CD14-positive monocyte (primary cell): Measurements from ENCODE around the gene GRWD1. TPM values are rescaled to one million over a fixed set of nuclear protein-coding genes. Genes with fewer than 3 reads are reported as not detected.

Experiments
- DNase-seq, 3 donors: peaks; one replicate each; pipeline ENCODE4 v3.0.0-alpha.2; 2011 to 2022
- H2AFZ ChIP-seq: 2 replicates; pipeline ENCODE4 v1.6.0; 2012; ENCODE audit warnings: mild to moderate bottlenecking, low read depth, low read length, inconsistent platforms; ENCODE audit not compliant: insufficient read depth, poor library complexity, severe bottlenecking
- H3K27ac ChIP-seq, 2 donors: 1 replicate in 1 of 2; 2 replicates in 1 of 2; pipeline ENCODE4 v1.5.1; 2012 to 2013; ENCODE audit warnings: low read length in 2 of 2, control low read depth in 1 of 2, inconsistent platforms in 1 of 2, low read depth in 1 of 2, mild to moderate bottlenecking in 1 of 2
- H3K27me3 ChIP-seq, 2 donors: one replicate each; pipeline versions ENCODE4 v1.6.0 to v1.6.1; 2011 to 2013; ENCODE audit warnings: low read length in 2 of 2; ENCODE audit not compliant: control insufficient read depth in 2 of 2, insufficient read depth in 2 of 2
- H3K36me3 ChIP-seq, 2 donors: replicated peaks in 1 of 2; 1 replicate in 1 of 2; 2 replicates in 1 of 2; pipeline versions ENCODE4 v1.5.1 to v1.6.1; 2012 to 2013; ENCODE audit warnings: low read length in 2 of 2, control low read depth in 1 of 2, inconsistent platforms in 1 of 2, mild to moderate bottlenecking in 1 of 2; ENCODE audit not compliant: insufficient read depth in 2 of 2, control insufficient read depth in 1 of 2
- H3K4me1 ChIP-seq, 2 donors: 1 replicate in 1 of 2; 2 replicates in 1 of 2; pipeline versions ENCODE4 v1.5.1 to v1.6.1; 2012 to 2013; ENCODE audit warnings: low read length in 2 of 2, control low read depth in 1 of 2, inconsistent platforms in 1 of 2, mild to moderate bottlenecking in 1 of 2, moderate library complexity in 1 of 2; ENCODE audit not compliant: insufficient read depth in 2 of 2, control insufficient read depth in 1 of 2
- H3K4me2 ChIP-seq: replicated peaks from 2 replicates; pipeline ENCODE3; 2012; ENCODE audit warnings: low read length, moderate library complexity, mild to moderate bottlenecking; ENCODE audit not compliant: poor library complexity, severe bottlenecking; ENCODE audit errors: extremely low read depth
- H3K4me3 ChIP-seq, 3 experiments: fragments of 200-600 bp in 1 of 3; sonication (generic) in 1 of 3; replicated peaks in 1 of 3; 1 replicate in 2 of 3; 2 replicates in 1 of 3; pipeline ENCODE4 v1.5.1; 2011 to 2013; ENCODE audit warnings: low read length in 3 of 3, mild to moderate bottlenecking in 3 of 3, control low read depth in 2 of 3, low read depth in 2 of 3, inconsistent platforms in 1 of 3, moderate library complexity in 1 of 3
- H3K79me2 ChIP-seq: 2 replicates; pipeline ENCODE4 v1.6.0; 2012; ENCODE audit warnings: mild to moderate bottlenecking, control low read depth, inconsistent platforms, low read length, moderate library complexity; ENCODE audit not compliant: insufficient read depth
- H3K9ac ChIP-seq: 2 replicates; pipeline ENCODE4 v1.6.0; 2017; ENCODE audit warnings: low read length, mild to moderate bottlenecking; ENCODE audit not compliant: insufficient read depth, poor library complexity, severe bottlenecking
- H3K9me3 ChIP-seq, 2 donors: replicated peaks in 1 of 2; 1 replicate in 1 of 2; 2 replicates in 1 of 2; pipeline versions ENCODE4 v1.5.1 to v1.6.1; 2012 to 2013; ENCODE audit warnings: low read length in 2 of 2, control low read depth in 1 of 2; ENCODE audit not compliant: control insufficient read depth in 1 of 2, insufficient read depth in 1 of 2
- H4K20me1 ChIP-seq: 2 replicates; pipeline ENCODE4 v1.6.0; 2012; ENCODE audit warnings: mild to moderate bottlenecking, low read length, control low read depth, moderate library complexity; ENCODE audit not compliant: insufficient read depth
- H3K27ac Mint-ChIP-seq, 7 donors: one replicate each; pipeline ENCODE4 v1.8.0; 2020; ENCODE audit warnings: mild to moderate bottlenecking in 7 of 7, mixed read lengths in 7 of 7, moderate library complexity in 6 of 7, inconsistent platforms in 2 of 7
- H3K27me3 Mint-ChIP-seq, 3 donors: one replicate each; pipeline ENCODE4 v1.8.0; 2021 to 2022; ENCODE audit warnings: low read depth in 3 of 3, mild to moderate bottlenecking in 3 of 3, mixed read lengths in 3 of 3, moderate library complexity in 3 of 3, inconsistent platforms in 1 of 3
- H3K36me3 Mint-ChIP-seq, 2 donors: one replicate each; pipeline ENCODE4 v1.8.0; 2020; ENCODE audit warnings: mixed read lengths in 2 of 2, inconsistent platforms in 1 of 2, mild to moderate bottlenecking in 1 of 2
- H3K4me1 Mint-ChIP-seq: one replicate; pipeline ENCODE4 v1.8.0; 2020; ENCODE audit warnings: mild to moderate bottlenecking, mixed read lengths
- H3K4me3 Mint-ChIP-seq, 2 donors: one replicate each; pipeline ENCODE4 v1.8.0; 2020; ENCODE audit warnings: mild to moderate bottlenecking in 2 of 2, mixed read lengths in 2 of 2, moderate library complexity in 1 of 2
- H3K9me3 Mint-ChIP-seq, 7 donors: one replicate each; pipeline ENCODE4 v1.8.0; 2020 to 2022; ENCODE audit warnings: mixed read lengths in 7 of 7, mild to moderate bottlenecking in 6 of 7, moderate library complexity in 6 of 7, inconsistent platforms in 2 of 7
- WGBS: methylation state at CpG from one replicate; pipeline ENCODE4 v1.1.5; 2013; ENCODE audit warnings: missing lambda C conversion rate; ENCODE audit not compliant: insufficient coverage; 5-methylcytosine and 5-hydroxymethylcytosine counted together
- intact Hi-C, 2 donors: fragments of 100-400 bp; cut with micrococcal nuclease; formaldehyde crosslinking; loops; one replicate each; pipeline versions ENCODE4 v1.15.0 to v1.15.1; 2023
- polyA plus RNA-seq, 3 donors: library from polyadenylated mRNA; depleted of rRNA in 1 of 3; unstranded in 2 of 3; stranded (reverse) in 1 of 3; fragments of 300-500 nt in 2 of 3; fragments of >200 nt in 1 of 3; fragmentation: Illumina TruSeq in 2 of 3; gene quantifications; 1 replicate in 2 of 3; 2 replicates in 1 of 3; pipeline ENCODE4 v1.2.3, GENCODE V29; 2012 to 2021
- TF ChIP-seq, protein P1 (sequence below): fragments of 200-600 bp; IDR thresholded peaks from one replicate; pipeline ENCODE4 v1.8.0; 2022; ENCODE audit warnings: antibody characterized with exemption, mild to moderate bottlenecking

The GRWD1 gene
- polyA plus RNA-seq, 3 donors = 3.7 to 13.9 (median 10.0) TPM

DNA sequence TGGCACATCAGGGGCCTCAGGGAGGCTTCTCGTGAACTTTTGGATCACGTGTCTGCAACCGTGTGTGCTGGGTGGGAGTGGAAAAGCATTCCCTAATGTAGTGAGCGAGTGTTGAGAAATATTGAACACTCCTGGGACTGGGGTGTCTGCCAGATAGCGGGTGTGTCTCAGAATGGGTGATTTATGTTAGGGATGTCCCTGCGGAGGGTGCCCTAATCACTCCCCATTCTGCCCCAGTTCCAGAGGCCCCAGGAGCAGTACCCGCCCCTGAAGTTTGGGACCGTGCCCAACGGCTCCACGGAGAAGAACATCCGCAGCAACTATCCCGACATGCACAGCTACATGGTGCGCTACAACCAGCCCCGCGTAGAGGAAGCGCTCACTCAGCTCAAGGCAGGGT, 24.2 kb upstream of the GRWD1 start:
- DNase-seq = no peak
- Histone ChIP-seq H3K9ac (no peak overlapping the region), H3K4me2 (no peak overlapping the region), H2AFZ (no peak overlapping the region), H3K9me3 (no peaks in the 10 kb centered on the region), H3K27ac (no peak overlapping the region), H3K27me3 (no peaks in the 10 kb centered on the region), H3K4me1 (peaks cover 17 to 24% of the 10 kb centered on the region in 2 donors), H3K4me3 (no peak overlapping the region), H4K20me1 (no peaks in the 10 kb centered on the region), H3K79me2 (no peaks in the 10 kb centered on the region), H3K36me3 (no peaks in the 10 kb centered on the region)
- Mint-ChIP-seq H3K27me3 (peaks cover 3 to 7% (median 5%) of the 10 kb centered on the region in 3 donors), H3K4me1 (peaks cover 21% of the 10 kb centered on the region), H3K4me3 (no peak overlapping the region), H3K9me3 (peaks cover 0 to 1% (median 0%) of the 10 kb centered on the region in 7 donors), H3K36me3 (peaks cover 0 to 4% of the 10 kb centered on the region in 2 donors), H3K27ac (peak overlapping the region in 1 of 7 donors; percentile 69)
- intact Hi-C loops = no loop called here
- TF ChIP-seq, protein P1, sequence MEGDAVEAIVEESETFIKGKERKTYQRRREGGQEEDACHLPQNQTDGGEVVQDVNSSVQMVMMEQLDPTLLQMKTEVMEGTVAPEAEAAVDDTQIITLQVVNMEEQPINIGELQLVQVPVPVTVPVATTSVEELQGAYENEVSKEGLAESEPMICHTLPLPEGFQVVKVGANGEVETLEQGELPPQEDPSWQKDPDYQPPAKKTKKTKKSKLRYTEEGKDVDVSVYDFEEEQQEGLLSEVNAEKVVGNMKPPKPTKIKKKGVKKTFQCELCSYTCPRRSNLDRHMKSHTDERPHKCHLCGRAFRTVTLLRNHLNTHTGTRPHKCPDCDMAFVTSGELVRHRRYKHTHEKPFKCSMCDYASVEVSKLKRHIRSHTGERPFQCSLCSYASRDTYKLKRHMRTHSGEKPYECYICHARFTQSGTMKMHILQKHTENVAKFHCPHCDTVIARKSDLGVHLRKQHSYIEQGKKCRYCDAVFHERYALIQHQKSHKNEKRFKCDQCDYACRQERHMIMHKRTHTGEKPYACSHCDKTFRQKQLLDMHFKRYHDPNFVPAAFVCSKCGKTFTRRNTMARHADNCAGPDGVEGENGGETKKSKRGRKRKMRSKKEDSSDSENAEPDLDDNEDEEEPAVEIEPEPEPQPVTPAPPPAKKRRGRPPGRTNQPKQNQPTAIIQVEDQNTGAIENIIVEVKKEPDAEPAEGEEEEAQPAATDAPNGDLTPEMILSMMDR = no peak
- 92% methylated on average over 14 of the region's 16 CpGs for WGBS

DNA sequence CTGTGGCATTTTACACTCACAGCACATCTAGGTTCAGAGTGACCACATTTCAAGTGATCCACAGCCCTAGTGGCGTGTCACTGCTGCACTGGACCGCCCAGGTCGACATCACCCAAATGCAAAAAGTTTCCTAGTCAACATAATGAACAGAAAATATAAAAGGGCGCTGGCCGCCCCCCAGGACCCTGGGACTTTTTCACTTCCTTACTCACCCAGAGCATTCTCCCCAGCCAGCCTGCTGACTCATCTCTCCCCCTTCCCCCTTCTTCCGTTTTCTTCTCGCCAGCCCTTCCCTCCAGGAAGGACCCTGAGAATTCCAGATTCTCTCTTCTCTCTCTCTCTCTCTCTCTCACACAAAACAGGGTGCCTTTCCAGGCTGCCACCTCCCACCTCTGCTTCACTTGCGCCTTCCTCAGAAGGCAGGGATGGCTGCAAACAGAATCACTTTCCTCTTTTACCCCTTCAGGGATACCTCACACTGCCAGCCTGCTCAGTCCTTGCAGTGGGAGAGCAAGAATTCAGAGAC, 21.0 kb upstream of the GRWD1 start:
- 2% methylated on average over 7 of the region's 8 CpGs for WGBS
- Mint-ChIP-seq H3K36me3 (peaks cover 0 to under 1% of the 10 kb centered on the region in 2 donors), H3K4me1 (peaks cover 13% of the 10 kb centered on the region), H3K27me3 (peaks cover 0 to 3% (median 2%) of the 10 kb centered on the region in 3 donors), H3K9me3 (peaks cover 0 to 1% (median 0%) of the 10 kb centered on the region in 7 donors), H3K4me3 (peak overlapping the region; percentile 59 to 88), H3K27ac (peak overlapping the region; percentile 74 to 96 (median 88))
- Histone ChIP-seq H3K27me3 (no peaks in the 10 kb centered on the region), H3K9me3 (no peaks in the 10 kb centered on the region), H3K4me1 (peaks cover 13% of the 10 kb centered on the region in 2 donors), H4K20me1 (no peaks in the 10 kb centered on the region), H3K27ac (peak overlapping the region; percentile 52 to 75), H3K9ac (peak overlapping the region; percentile 29), H2AFZ (peak overlapping the region; percentile 59), H3K79me2 (no peaks in the 10 kb centered on the region), H3K4me2 (peak overlapping the region; percentile 72), H3K36me3 (no peaks in the 10 kb centered on the region), H3K4me3 (peak overlapping the region; percentile 23 to 70 (median 31))
- DNase-seq = peak; percentile 46 to 86 (median 68)
- TF ChIP-seq, protein P1 = no peak
- intact Hi-C loops = no loop called here
